T-cell (primary cell): ENCODE measurements around the gene DNASE1L1. TPM values are rescaled to one million over a fixed set of nuclear protein-coding genes. Genes with fewer than 3 reads are reported as not detected.

Experiments used
- ATAC-seq, 4 experiments: fragments of 200-7000 bp in 3 of 4; fragments of 150-1000 bp in 1 of 4; cut with Tn5 transposase; replicated peaks in 1 of 4; 1 replicate in 3 of 4; 2 replicates in 1 of 4; pipeline ENCODE4 v1.10.0; 2021; ENCODE audit warnings: moderate library complexity in 3 of 4, mild to moderate bottlenecking in 2 of 4, moderate number of reproducible peaks in 1 of 4
- CTCF ChIA-PET, 2 donors: fragments of 300-600 bp; sonication (Branson Sonifier 250); formaldehyde crosslinking; loops; one replicate each; lab custom pipeline; 2022; ENCODE audit warnings: antibody characterized with exemption in 2 of 2; lab: Charles Lee
- POLR2A ChIA-PET, 2 donors: fragments of 300-600 bp; sonication (Branson Sonifier 250); formaldehyde crosslinking; loops; one replicate each; lab custom pipeline; 2022; ENCODE audit warnings: antibody characterized with exemption in 2 of 2; lab: Charles Lee
- DNase-seq, 35 experiments: peaks; one replicate each; pipeline versions ENCODE4 v3.0.0 to v3.0.0-alpha.2; 2013 to 2023
- H3K27ac ChIP-seq: one replicate; pipeline ENCODE4 v1.5.1; 2013; ENCODE audit warnings: low read length
- H3K27me3 ChIP-seq, 2 experiments: replicated peaks in 1 of 2; 1 replicate in 1 of 2; 2 replicates in 1 of 2; pipeline versions ENCODE4 v1.6.1 to v1.7.0; 2013; ENCODE audit warnings: low read length in 1 of 2, mixed read lengths in 1 of 2; ENCODE audit not compliant: control insufficient read depth in 2 of 2, insufficient read depth in 2 of 2; ENCODE audit errors: extremely low read depth in 1 of 2
- H3K36me3 ChIP-seq, 2 donors: 1 replicate in 1 of 2; 2 replicates in 1 of 2; pipeline versions ENCODE4 v1.6.1 to v1.7.0; 2013; ENCODE audit warnings: low read length in 1 of 2; ENCODE audit not compliant: control insufficient read depth in 2 of 2, insufficient read depth in 1 of 2; ENCODE audit errors: extremely low read depth in 1 of 2
- H3K4me1 ChIP-seq, 2 experiments: 1 replicate in 1 of 2; 2 replicates in 1 of 2; pipeline versions ENCODE4 v1.6.1 to v1.7.0; 2013; ENCODE audit warnings: low read length in 2 of 2, mixed read lengths in 1 of 2; ENCODE audit not compliant: insufficient read depth in 2 of 2, control insufficient read depth in 1 of 2; ENCODE audit errors: extremely low read depth in 1 of 2
- H3K4me3 ChIP-seq, 2 donors: 1 replicate in 1 of 2; 2 replicates in 1 of 2; pipeline versions ENCODE4 v1.5.1 to v1.7.0; 2013; ENCODE audit warnings: mild to moderate bottlenecking in 2 of 2, low read length in 1 of 2, moderate library complexity in 1 of 2; ENCODE audit not compliant: control insufficient read depth in 1 of 2; ENCODE audit errors: extremely low read depth in 1 of 2
- H3K9me3 ChIP-seq: 2 replicates; pipeline ENCODE4 v1.7.0; 2013
- H3K27ac Mint-ChIP-seq, 2 donors: one replicate each; pipeline ENCODE4 v1.8.0; 2020 to 2021; ENCODE audit warnings: mild to moderate bottlenecking in 2 of 2, mixed read lengths in 2 of 2
- H3K27me3 Mint-ChIP-seq, 2 donors: one replicate each; pipeline ENCODE4 v1.8.0; 2021 to 2022; ENCODE audit warnings: mixed read lengths in 2 of 2
- H3K36me3 Mint-ChIP-seq: one replicate; pipeline ENCODE4 v1.8.0; 2021; ENCODE audit warnings: mixed read lengths
- H3K4me1 Mint-ChIP-seq, 3 donors: one replicate each; pipeline ENCODE4 v1.8.0; 2020 to 2022; ENCODE audit warnings: mixed read lengths in 3 of 3, mild to moderate bottlenecking in 1 of 3
- H3K4me3 Mint-ChIP-seq, 3 donors: one replicate each; pipeline ENCODE4 v1.8.0; 2020 to 2022; ENCODE audit warnings: mild to moderate bottlenecking in 3 of 3, mixed read lengths in 3 of 3, moderate library complexity in 3 of 3
- H3K9me3 Mint-ChIP-seq, 3 donors: one replicate each; pipeline ENCODE4 v1.8.0; 2020 to 2022; ENCODE audit warnings: mixed read lengths in 3 of 3
- WGBS: methylation state at CpG from one replicate; pipeline ENCODE4 v1.1.5; 2013; ENCODE audit warnings: missing lambda C conversion rate; ENCODE audit not compliant: insufficient coverage; 5-methylcytosine and 5-hydroxymethylcytosine counted together
- total RNA-seq, 35 experiments: library from RNA in 6 of 35; stranded (reverse) in 6 of 35; fragments of 120-200 nt in 1 of 35; gene quantifications; one replicate each; pipeline versions ENCODE4 v1.2.1 to v1.2.4 and lab custom pipeline; 2013 to 2026

Gene DNASE1L1
- total RNA-seq, 5 donors from 2014 or later (not counting 1 experiment from before 2014, with no cell fraction given), result 22.6 to 31.3 (median 25.5) TPM

DNA sequence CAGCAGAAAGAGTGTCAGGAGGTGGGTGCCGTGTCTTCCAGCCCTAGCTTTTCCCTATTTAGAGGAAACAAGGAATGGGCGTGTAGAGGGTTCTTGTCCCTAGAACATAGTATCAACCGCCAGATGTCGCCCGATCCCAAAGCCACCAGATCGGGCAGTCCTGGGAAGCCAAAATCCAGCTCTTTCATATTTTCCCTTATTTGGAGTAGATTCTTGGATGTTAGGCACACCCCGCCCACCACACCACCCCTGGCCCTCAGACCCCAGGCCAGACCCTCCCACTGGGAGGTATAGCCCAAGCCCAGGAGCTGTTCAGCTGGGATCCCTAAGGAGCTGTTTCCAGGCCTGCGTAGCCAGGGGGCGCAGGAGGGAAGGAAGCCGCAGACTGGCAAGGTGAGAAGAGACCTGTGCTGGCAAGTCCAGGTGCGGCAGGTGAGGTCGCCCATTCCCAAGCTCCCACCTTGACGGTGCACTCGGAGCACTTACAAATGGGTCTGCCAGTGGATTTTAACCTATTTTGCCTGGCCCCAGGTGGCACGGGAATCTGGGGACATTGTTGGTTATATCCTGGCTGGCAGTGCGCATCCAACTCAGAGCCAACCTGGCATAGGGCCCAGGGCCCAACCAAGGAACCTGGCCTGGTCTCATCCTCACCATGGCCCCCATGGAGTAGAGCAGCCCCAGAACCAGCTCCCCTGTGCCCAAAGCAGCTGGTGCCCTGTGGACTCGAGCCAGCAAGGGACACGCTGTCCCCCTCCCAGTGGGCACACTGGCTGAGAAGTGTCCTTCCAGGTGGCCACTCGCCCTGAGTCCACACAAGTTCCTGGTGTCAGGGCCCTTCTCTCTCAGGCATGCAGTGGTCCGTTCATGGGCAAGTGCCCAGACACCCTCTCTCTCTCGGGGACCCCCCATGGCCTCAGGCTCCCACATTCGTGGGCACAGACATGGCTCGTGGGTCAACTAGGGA is 35.4 kb downstream of the DNASE1L1 start:
- Mint-ChIP-seq H3K27me3 (no peaks in the 10 kb centered on the region), H3K4me3 (peak overlapping the region; percentile 44 to 88 (median 61)), H3K9me3 (no peaks in the 10 kb centered on the region), H3K27ac (peak overlapping the region in 1 of 2 donors; percentile 34), H3K36me3 (no peaks in the 10 kb centered on the region), H3K4me1 (peaks cover 11 to 24% (median 21%) of the 10 kb centered on the region in 3 donors)
- ATAC-seq (no peak), DNase-seq (peak in 2 of 35 experiments; percentile 23 to 58)
- no peaks in the 10 kb centered on the region for H3K27me3 ChIP-seq
- peak overlapping the region; percentile 73 for H3K27ac ChIP-seq
- peaks cover 7 to 54% of the 10 kb centered on the region in 2 experiments for H3K4me1 ChIP-seq
- H3K4me3 ChIP-seq, result peak overlapping the region; percentile 45 to 51
- ChIA-PET POLR2A (interaction anchor here (0.5 to 1.4 kb wide), 3 partner anchors 10 to 119 kb away, joined by 3 to 6 read pairs (median 4); no protein-coding TSS in a partner anchor), CTCF (interaction anchor here (0.6 to 1.2 kb wide), 2 partner anchors 10 to 47 kb away, joined by 3 read pairs; no protein-coding TSS in a partner anchor)
- WGBS, result 11% methylated on average over 8 of the region's 23 CpGs
- no peaks in the 10 kb centered on the region for H3K9me3 ChIP-seq
- H3K36me3 ChIP-seq, result peaks cover 0 to 2% of the 10 kb centered on the region in 2 donors

GRCh38 chrX:154372612-154373022 is 36.4 kb downstream of the DNASE1L1 start:
- 0% methylated on average over 2 of the region's 5 CpGs for WGBS
- Mint-ChIP-seq H3K27me3 (no peaks in the 10 kb centered on the region), H3K36me3 (no peaks in the 10 kb centered on the region), H3K4me1 (peaks cover 20 to 30% (median 27%) of the 10 kb centered on the region in 3 donors), H3K4me3 (peak overlapping the region; percentile 64 to 88 (median 72)), H3K27ac (peak overlapping the region; percentile 69 to 83), H3K9me3 (no peaks in the 10 kb centered on the region)
- ATAC-seq (no peak), DNase-seq (peak in 8 of 35 experiments; percentile 24 to 63 (median 36))
- CTCF ChIA-PET, result interaction anchor here in 1 of 2 donors (1.2 kb wide), 1 partner anchor 11 kb away, joined by 3 read pairs; no protein-coding TSS in a partner anchor
- POLR2A ChIA-PET, result interaction anchor here (0.5 to 1.4 kb wide), 2 partner anchors 11 to 120 kb away, joined by 4 to 6 read pairs; no protein-coding TSS in a partner anchor
- Histone ChIP-seq H3K27me3 (no peaks in the 10 kb centered on the region), H3K27ac (peak overlapping the region; percentile 73), H3K36me3 (peaks cover 0 to 10% of the 10 kb centered on the region in 2 donors), H3K9me3 (no peaks in the 10 kb centered on the region), H3K4me1 (peaks cover 7 to 58% of the 10 kb centered on the region in 2 experiments), H3K4me3 (peak overlapping the region in 1 of 2 donors; percentile 60)

DNA sequence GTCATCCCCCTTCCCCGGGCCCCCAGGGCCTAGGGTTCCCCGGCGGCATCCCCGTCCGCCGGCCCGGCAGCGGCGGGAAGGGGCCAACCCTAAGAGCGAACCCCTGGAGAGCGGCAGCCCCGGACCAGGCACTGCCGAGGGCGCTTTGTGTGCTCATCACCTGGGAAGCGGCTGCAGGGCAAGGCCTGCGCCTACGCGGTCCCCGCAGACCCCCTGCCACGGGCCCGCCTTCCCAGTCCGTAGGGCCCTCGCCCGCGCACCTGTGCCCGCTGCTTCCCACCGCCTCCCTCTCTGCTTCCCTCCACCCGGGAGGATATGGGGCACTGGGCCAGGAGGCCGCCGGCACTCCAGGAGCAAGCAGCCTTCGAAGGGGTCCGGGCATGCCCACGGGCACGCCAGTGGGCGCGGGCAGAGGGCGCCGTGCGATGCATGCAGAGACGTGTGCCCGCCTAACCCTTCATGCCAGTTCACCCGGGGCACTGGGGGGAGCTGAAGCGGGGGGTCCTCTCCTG is 37.2 kb downstream of the DNASE1L1 start:
- peak overlapping the region; percentile 64 to 88 (median 83) for H3K4me3 Mint-ChIP-seq
- 3% methylated on average over 29 of the region's 43 CpGs for WGBS
- Histone ChIP-seq H3K36me3 (peaks cover 0 to 18% of the 10 kb centered on the region in 2 donors), H3K27me3 (no peaks in the 10 kb centered on the region), H3K27ac (peak overlapping the region; percentile 73), H3K4me3 (peak overlapping the region in 1 of 2 donors; percentile 60), H3K4me1 (peaks cover 7 to 58% of the 10 kb centered on the region in 2 experiments), H3K9me3 (no peaks in the 10 kb centered on the region)
- H3K9me3 Mint-ChIP-seq, result no peaks in the 10 kb centered on the region
- peak overlapping the region in 1 of 2 donors; percentile 69 for H3K27ac Mint-ChIP-seq
- CTCF ChIA-PET, result no interaction called here
- no peaks in the 10 kb centered on the region for H3K27me3 Mint-ChIP-seq
- no peak for ATAC-seq
- no peak for DNase-seq
- H3K4me1 Mint-ChIP-seq, result peaks cover 24 to 31% (median 30%) of the 10 kb centered on the region in 3 donors
- POLR2A ChIA-PET, result no interaction called here
- no peaks in the 10 kb centered on the region for H3K36me3 Mint-ChIP-seq

- Mint-ChIP-seq H3K36me3 (no peaks in the 10 kb centered on the region), H3K4me1 (peaks cover 26 to 34% (median 31%) of the 10 kb centered on the region in 3 donors), H3K4me3 (peak overlapping the region; percentile 80 to 88 (median 83)), H3K9me3 (no peaks in the 10 kb centered on the region), H3K27ac (peak overlapping the region; percentile 82 to 84), H3K27me3 (no peaks in the 10 kb centered on the region)
- 0% methylated on average over 40 of the region's 77 CpGs for WGBS
- no peaks in the 10 kb centered on the region for H3K27me3 ChIP-seq
- ATAC-seq, result peak; percentile 58 to 70 (median 68)
- peaks cover 7 to 61% of the 10 kb centered on the region in 2 experiments for H3K4me1 ChIP-seq
- ChIA-PET POLR2A (interaction anchor here in 1 of 2 donors (0.7 to 1.2 kb wide), 5 partner anchors 8 to 386 kb away, joined by 3 to 21 read pairs (median 3); partner anchors contain the start of genes EMD and SLC10A3), CTCF (interaction anchor here in 1 of 2 donors (0.6 kb wide), 2 partner anchors 139 to 225 kb away, joined by 4 to 7 read pairs; no protein-coding TSS in a partner anchor)
- peak overlapping the region; percentile 73 for H3K27ac ChIP-seq
- peak overlapping the region; percentile 76 to 89 for H3K4me3 ChIP-seq
- H3K36me3 ChIP-seq, result peaks cover 0 to 24% of the 10 kb centered on the region in 2 donors
- H3K9me3 ChIP-seq, result no peaks in the 10 kb centered on the region
- DNase-seq, result peak; percentile 80 to 93 (median 88)
Measured at GRCh38 chrX:154371017-154371788, 37.9 kb downstream of the DNASE1L1 start.

DNA sequence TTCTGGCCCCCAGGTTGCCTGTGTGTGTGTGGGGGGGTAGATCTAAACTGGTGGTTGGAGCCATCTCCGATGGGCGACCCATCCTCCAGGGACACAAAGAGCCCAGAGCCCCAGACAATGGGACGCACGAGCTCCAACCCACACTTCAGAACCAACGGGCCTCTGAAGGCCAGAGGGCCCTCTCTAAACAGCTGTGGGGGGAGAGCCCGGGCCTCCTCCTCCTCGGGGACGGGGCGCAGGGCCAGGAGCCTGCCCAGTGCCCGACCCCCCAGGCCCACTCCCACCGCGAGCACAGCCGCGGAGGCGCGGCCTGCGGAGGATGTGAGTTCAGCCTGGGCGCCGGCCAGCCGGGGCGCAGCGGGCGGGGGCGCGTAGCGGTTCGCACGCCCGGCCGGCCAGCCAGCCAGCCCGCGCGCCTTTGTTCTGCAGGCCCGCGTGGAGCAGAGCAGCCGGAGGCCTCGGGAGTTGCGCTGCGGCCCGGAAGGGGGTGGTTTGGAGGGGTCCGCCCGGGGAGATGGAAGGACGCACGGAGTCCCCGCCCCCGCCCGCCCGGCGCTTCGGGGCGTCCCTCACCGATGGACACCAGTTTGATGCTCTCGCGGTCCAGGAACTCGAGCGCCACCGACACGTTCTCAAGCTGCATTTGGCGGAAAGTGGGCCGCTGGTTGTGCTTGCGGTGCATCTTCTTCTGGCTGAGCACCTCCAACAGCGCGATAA is 38.6 kb downstream of the DNASE1L1 start:
- Mint-ChIP-seq H3K36me3 (no peaks in the 10 kb centered on the region), H3K27ac (peak overlapping the region; percentile 84 to 97), H3K9me3 (no peaks in the 10 kb centered on the region), H3K27me3 (no peaks in the 10 kb centered on the region), H3K4me3 (peak overlapping the region; percentile 88 to 95 (median 89)), H3K4me1 (peaks cover 26 to 36% (median 31%) of the 10 kb centered on the region in 3 donors)
- Histone ChIP-seq H3K4me3 (peak overlapping the region; percentile 76 to 89), H3K27me3 (no peaks in the 10 kb centered on the region), H3K36me3 (peaks cover 0 to 31% of the 10 kb centered on the region in 2 donors), H3K9me3 (no peaks in the 10 kb centered on the region), H3K27ac (peak overlapping the region; percentile 97), H3K4me1 (peaks cover 7 to 68% of the 10 kb centered on the region in 2 experiments)
- POLR2A ChIA-PET, result interaction anchor here (0.5 to 1.2 kb wide), 6 partner anchors 9 to 386 kb away, joined by 3 to 21 read pairs (median 4); partner anchors contain the start of genes EMD (in 1 of the 2) and SLC10A3 (in 1 of the 2)
- CTCF ChIA-PET, result interaction anchor here in 1 of 2 donors (0.6 kb wide), 2 partner anchors 140 to 226 kb away, joined by 4 to 7 read pairs; no protein-coding TSS in a partner anchor
- DNase-seq (peak in 2 of 35 experiments; percentile 31 to 34), ATAC-seq (peak in 2 of 4 experiments; percentile 1)
- 1% methylated on average over 24 of the region's 63 CpGs for WGBS
